Activated T-cell treated with anti-CD3 and anti-CD28 coated beads, Interleukin-2, amount 50 U/mL, for 24 hours (primary cell): Measurements from ENCODE around the gene FAM193B.
A peak's percentile ranks its signal among the peaks of the same experiment; 100 is the strongest.

Source experiments
- DNase-seq: peaks from one replicate; pipeline ENCODE4 v3.0.0-alpha.2; 2020
- H3K27ac Mint-ChIP-seq: 2 replicates; pipeline ENCODE4 v1.8.0; 2020; ENCODE audit warnings: mild to moderate bottlenecking, mixed read lengths
- H3K27me3 Mint-ChIP-seq: 2 replicates; pipeline ENCODE4 v1.8.0; 2020; ENCODE audit warnings: mixed read lengths
- H3K36me3 Mint-ChIP-seq: 2 replicates; pipeline ENCODE4 v1.8.0; 2020; ENCODE audit warnings: low read depth, mixed read lengths
- H3K4me1 Mint-ChIP-seq: 2 replicates; pipeline ENCODE4 v1.8.0; 2020; ENCODE audit warnings: low read depth, mixed read lengths
- H3K4me3 Mint-ChIP-seq: 2 replicates; pipeline ENCODE4 v1.8.0; 2020; ENCODE audit warnings: mild to moderate bottlenecking, moderate library complexity, mixed read lengths
- H3K9me3 Mint-ChIP-seq: 2 replicates; pipeline ENCODE4 v1.8.0; 2020; ENCODE audit warnings: mixed read lengths

The FAM193B gene

DNA sequence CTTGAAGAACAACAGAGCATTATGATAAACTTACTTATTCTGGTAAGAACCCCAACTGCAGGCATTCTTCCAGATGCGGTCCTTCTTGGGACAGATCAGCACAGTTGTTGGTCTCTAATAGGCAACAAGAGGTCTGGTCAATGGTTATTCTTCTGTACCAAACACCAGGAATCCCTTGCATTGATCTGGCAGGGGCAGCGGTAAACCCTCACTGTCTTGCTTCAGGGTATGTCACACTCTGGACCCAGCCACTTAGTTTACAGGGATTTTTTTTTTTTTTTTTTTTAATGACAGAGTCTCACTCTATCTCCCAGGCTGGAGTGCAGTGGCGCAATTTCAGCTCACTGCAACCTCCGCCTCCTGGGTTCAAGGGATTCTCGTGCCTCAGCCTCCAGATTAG lies 1.3 kb upstream of the FAM193B start:
- no peaks in the 10 kb centered on the region for H3K27me3 Mint-ChIP-seq
- H3K4me1 Mint-ChIP-seq = peaks cover 40% of the 10 kb centered on the region
- H3K4me3 Mint-ChIP-seq = peak overlapping the region; percentile 84
- H3K36me3 Mint-ChIP-seq = peaks cover 32% of the 10 kb centered on the region
- no peak overlapping the region for H3K27ac Mint-ChIP-seq
- H3K9me3 Mint-ChIP-seq = no peaks in the 10 kb centered on the region
- no peak for DNase-seq

DNA sequence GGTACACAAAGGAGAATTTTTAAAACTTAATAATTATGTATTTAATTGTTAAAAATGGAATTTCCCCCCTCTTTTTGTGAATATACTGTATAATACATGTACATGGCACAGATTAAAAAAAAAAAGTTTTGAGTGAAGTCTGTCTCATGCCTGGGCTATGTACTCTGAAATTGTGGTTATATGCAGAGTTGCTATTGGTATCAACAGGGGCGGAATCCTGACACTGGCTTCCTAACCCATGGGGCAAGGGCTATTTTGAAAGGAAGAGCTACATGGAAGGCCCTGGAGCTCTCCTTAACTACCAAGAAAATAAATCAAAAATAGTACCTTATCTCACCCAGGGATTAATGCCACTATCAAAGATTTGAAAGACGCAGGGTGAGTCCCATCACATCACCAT lies 865 bp upstream of the FAM193B start:
- H3K27ac Mint-ChIP-seq = peak overlapping the region; percentile 88
- peaks cover 37% of the 10 kb centered on the region for H3K36me3 Mint-ChIP-seq
- H3K27me3 Mint-ChIP-seq = no peaks in the 10 kb centered on the region
- peaks cover 42% of the 10 kb centered on the region for H3K4me1 Mint-ChIP-seq
- peak overlapping the region; percentile 84 for H3K4me3 Mint-ChIP-seq
- H3K9me3 Mint-ChIP-seq = no peaks in the 10 kb centered on the region
- DNase-seq = no peak

DNA sequence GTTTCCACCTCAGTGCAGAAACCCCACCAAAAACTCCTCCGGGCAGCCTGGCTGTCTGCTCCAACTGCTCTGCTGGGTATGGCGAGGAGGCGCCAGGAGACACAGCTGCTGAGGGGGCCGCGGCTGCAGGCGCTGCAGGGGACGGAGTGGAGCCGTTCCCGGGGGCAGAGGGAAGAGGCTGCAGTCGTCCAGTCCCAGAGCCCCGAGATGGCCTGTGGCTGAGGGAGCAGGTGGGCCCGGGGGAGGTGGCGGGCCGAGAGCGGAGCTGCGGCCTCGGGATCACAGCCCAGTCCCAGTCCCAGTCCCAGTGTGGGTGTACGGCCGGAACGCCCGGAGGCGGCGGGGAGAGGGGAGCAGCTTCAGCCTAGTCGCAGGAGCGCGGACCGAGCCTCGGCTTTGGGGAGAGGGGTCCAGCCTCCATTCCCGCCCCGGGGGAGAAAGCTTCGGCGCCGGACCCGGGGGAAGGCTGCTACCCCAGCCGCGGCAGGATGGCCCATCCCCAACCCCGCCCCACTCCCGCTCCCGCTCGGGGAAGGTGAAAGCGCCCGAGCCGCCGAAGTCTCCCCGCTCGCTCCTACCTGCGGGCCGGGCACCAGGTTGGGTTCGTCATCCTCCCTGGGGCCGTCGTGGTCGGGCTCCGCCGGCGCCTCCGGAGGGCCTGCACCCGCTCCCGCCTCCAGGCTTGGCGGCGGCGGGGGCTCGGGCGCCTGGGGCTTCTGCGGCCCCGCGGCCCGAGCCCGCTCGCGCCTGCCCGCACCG lies 513 bp downstream of the FAM193B start:
- Mint-ChIP-seq H3K27me3 (no peaks in the 10 kb centered on the region), H3K9me3 (no peaks in the 10 kb centered on the region), H3K27ac (peak overlapping the region; percentile 51), H3K4me3 (peak overlapping the region; percentile 84), H3K36me3 (peaks cover 41% of the 10 kb centered on the region), H3K4me1 (peaks cover 44% of the 10 kb centered on the region)
- DNase-seq = peak; percentile 69

DNA sequence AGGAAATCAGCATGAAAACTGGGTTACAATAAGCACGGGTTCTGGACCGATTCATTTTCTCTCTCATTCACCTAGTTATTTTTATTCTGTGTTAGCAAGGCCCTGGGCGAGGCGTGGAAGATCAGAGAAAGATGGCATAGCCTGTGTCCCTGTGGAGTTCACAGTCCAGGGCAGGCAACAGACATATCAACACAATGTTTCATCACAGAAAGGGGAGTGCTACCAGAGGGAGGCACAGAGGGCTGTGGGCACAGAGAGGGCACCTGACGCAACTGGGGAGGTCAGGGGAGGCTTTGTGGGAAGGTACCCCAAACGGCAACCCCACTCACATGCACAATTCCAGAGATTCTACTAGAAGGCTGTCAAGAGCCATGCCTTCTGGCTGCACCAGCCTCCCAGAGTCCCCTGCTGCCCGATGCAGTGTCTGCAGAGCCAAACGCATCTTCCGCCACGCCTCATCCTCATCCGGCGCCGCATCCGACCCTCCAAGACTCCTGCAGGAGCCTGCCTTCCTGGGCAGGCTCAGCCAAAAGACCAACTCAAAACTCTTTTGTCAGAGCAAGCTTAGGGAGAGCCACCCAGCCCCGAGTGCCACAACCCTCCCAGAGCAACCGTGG lies 1.4 kb downstream of the FAM193B start:
- Mint-ChIP-seq H3K27me3 (no peaks in the 10 kb centered on the region), H3K9me3 (no peaks in the 10 kb centered on the region), H3K27ac (peak overlapping the region; percentile 51), H3K4me3 (peak overlapping the region; percentile 84), H3K36me3 (peaks cover 44% of the 10 kb centered on the region), H3K4me1 (peaks cover 49% of the 10 kb centered on the region)
- no peak for DNase-seq

DNA sequence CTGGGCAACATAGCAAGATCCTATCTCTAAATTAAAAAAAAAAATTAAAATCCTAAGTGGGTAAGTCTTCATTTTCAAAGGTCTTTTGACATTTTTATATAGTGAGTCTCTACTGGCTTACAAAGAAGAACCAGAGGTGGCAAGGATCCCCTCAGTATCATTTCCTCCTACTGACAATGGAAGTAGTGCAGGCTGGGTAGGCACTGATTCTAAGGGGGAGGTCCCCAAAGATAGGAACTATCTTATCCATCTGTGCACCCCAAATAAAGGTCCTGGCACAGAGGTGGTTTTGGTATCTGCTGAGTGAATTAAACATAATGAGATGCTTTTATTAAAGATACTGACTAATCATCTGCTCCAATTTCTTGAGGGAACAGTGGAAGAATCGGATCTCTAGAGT lies 4.2 kb downstream of the FAM193B start:
- DNase-seq = no peak
- Mint-ChIP-seq H3K4me1 (peaks cover 53% of the 10 kb centered on the region), H3K4me3 (no peak overlapping the region), H3K27me3 (no peaks in the 10 kb centered on the region), H3K27ac (no peak overlapping the region), H3K36me3 (peaks cover 56% of the 10 kb centered on the region), H3K9me3 (no peaks in the 10 kb centered on the region)

DNA sequence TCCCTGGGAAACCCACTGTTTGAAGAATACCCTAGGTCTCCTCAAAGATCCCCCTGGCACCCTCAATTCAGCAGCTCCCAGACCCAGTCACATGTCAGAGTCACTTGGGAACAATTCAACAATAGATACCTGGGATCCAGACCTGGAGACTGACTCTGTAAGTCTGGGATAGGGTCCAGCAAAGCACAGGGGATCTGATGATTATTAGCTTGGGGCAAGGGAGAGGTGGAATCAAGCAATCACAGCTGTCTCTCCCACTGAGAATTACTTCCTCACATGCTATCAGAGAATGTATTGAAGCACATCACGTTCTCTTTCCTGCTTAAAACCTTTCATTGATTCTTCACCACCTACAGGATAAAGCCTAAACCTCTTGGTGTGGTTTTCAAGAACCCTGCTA lies 5.9 kb downstream of the FAM193B start:
- no peak for DNase-seq
- H3K9me3 Mint-ChIP-seq = no peaks in the 10 kb centered on the region
- no peaks in the 10 kb centered on the region for H3K27me3 Mint-ChIP-seq
- no peak overlapping the region for H3K4me3 Mint-ChIP-seq
- H3K36me3 Mint-ChIP-seq = peaks cover 63% of the 10 kb centered on the region
- no peak overlapping the region for H3K27ac Mint-ChIP-seq
- peaks cover 56% of the 10 kb centered on the region for H3K4me1 Mint-ChIP-seq

DNA sequence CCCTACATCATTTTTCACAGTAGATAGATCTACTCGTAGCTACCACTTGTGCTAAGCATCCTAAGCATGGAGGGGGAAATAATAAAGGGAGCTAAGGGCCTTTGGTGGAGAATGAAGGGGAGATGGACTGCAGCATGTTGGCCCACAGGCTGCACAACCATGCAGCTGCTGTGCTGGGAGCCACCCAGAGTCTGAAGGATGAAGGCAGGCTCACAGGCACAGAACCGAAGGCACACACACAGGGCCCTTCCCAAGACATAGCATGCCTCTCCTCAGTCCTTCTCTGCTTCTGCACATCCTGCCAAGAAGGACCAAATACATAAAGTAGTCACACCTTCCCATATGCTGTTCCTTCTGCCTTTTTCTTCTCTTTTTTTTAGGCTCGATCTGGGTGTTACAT lies 6.6 kb downstream of the FAM193B start:
- Mint-ChIP-seq H3K4me1 (peaks cover 51% of the 10 kb centered on the region), H3K27ac (peak overlapping the region; percentile 0), H3K4me3 (no peak overlapping the region), H3K9me3 (no peaks in the 10 kb centered on the region), H3K36me3 (peaks cover 56% of the 10 kb centered on the region), H3K27me3 (no peaks in the 10 kb centered on the region)
- DNase-seq = no peak

DNA sequence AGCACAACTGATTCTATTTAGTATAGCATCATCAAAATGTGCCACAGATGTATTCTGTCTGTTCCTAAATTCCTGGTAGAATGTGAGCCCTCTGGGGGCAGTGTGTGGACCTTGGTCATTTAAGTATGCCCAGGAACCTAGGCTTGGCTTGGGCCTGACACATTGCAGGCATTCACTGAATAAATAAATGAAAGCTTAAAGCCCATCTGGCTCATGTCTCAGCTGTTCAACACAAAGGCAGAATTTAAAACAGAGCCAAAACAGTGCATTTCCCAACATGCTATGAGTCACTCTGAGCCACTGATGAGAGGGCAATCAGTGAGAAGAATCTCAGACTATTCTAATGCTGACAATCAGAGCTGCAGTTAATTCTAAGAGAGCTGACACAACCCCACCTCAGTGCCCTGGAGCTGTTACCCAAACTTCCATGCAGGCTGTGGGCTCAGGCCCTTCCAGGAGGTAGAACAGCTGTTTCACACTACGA lies 8.1 kb downstream of the FAM193B start:
- Mint-ChIP-seq H3K27me3 (no peaks in the 10 kb centered on the region), H3K4me1 (peaks cover 40% of the 10 kb centered on the region), H3K36me3 (peaks cover 48% of the 10 kb centered on the region), H3K27ac (peak overlapping the region; percentile 67), H3K4me3 (no peak overlapping the region), H3K9me3 (no peaks in the 10 kb centered on the region)
- no peak for DNase-seq

DNA sequence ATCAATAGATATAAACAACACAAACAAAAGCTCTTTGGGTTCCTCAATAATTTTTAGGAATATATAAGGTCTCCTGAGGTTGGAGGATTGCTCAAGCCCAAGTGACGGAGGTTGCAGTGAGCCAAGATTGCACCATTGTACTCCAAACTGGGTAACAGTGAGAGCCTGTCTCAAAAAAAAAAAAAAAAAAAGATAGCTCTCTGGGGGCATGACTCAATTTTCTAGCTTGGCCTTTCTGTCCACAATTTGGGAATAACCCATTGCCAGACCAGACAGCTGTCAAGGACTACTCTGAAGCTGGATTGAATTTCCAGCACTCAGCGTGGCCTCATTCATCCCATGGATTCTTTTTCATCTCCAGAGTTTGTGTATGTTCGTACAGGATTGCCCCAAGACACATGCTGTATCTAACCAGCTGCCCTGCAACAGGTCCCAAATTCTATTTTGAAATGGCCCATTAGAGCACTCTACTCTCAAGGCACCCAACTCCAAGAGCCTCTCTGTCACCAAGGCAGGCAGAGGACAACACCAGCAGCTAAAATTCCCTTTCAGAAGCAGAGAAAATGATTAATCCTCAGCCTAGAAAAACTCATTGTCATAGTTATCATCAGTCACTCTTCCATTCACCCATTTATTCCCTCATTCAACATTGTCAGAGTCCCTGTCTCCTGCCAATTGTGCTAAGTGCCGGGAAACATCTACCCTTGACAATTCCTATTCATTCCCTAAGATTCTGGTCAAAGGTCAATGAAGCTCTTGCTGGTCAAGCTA lies 8.7 kb downstream of the FAM193B start:
- Mint-ChIP-seq H3K9me3 (no peaks in the 10 kb centered on the region), H3K4me3 (no peak overlapping the region), H3K27ac (peak overlapping the region; percentile 67), H3K36me3 (peaks cover 47% of the 10 kb centered on the region), H3K27me3 (no peaks in the 10 kb centered on the region), H3K4me1 (peaks cover 43% of the 10 kb centered on the region)
- no peak for DNase-seq

DNA sequence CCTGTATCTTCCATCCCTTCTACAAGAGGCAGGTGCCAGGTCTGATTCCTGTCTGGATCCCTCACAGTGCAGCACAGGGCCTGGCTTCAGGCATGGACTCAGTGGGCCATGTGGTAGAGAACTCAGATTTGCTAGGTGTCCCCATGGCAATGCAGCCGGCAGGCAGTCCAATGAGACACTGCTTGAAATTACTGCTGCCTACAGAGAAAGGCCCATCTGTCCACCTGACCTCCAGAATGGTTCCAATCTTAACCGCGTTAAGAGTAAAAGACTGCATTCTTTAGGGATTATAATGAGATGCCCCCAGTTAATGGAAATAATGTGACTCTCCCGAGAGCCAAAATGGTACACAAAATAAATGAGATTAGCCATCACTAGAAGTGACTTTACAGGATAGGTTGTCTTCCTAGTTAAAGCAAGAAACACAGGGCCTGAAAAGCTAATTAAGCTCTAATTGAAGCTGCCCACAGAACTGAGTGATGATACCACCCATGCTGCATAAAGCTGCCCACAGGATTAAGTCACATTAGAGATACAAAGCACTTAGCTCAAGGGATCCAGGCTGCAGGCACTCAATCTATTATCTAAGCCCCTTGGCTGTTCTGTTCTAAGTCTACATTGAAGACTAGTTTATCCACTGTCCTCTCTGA lies 11.4 kb downstream of the FAM193B start:
- Mint-ChIP-seq H3K27ac (no peak overlapping the region), H3K27me3 (no peaks in the 10 kb centered on the region), H3K36me3 (peaks cover 56% of the 10 kb centered on the region), H3K4me3 (no peak overlapping the region), H3K9me3 (no peaks in the 10 kb centered on the region), H3K4me1 (peaks cover 34% of the 10 kb centered on the region)
- DNase-seq = no peak

DNA sequence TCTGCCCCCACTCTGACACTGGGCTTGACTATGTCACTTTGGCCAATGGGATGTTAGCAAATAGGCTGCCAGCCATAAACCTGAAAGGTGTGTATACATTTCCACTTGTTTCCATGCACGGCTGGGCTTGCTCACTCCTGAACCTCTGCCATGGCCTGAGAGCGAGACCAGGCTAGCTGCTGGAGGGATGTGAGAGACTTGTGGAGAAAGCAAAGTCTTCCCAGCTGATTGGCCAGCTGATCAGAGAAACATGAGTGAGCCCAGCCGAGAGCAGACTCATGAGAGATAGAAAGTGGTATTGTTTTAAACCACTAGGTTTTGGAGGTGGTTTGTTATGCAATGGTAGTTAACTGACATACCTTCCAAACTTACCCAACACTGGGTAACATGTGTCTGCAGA lies 13.9 kb downstream of the FAM193B start:
- Mint-ChIP-seq H3K36me3 (peaks cover 66% of the 10 kb centered on the region), H3K27me3 (no peaks in the 10 kb centered on the region), H3K27ac (peak overlapping the region; percentile 50), H3K4me3 (no peak overlapping the region), H3K9me3 (no peaks in the 10 kb centered on the region), H3K4me1 (peaks cover 16% of the 10 kb centered on the region)
- no peak for DNase-seq

DNA sequence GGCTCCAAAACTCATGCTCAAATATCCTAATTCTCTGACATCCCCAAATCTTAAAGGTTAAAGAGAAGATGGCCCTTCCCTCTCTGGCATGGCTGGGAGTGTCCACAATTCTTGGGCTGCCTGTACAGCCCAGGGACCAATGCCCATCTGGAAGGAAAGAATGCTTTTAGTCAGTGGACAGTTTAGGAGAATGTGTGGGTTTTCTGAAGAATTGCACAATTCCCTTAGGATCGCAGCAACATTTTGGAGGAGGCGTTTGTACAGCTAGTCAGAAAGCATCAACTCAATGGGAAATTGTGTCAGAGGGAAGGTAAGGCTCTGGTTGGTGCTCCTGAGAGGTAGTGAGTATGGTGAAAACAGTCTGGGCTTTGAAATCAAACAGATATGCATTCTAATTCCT lies 15.0 kb downstream of the FAM193B start:
- no peak overlapping the region for H3K4me3 Mint-ChIP-seq
- H3K36me3 Mint-ChIP-seq = peaks cover 73% of the 10 kb centered on the region
- H3K27me3 Mint-ChIP-seq = no peaks in the 10 kb centered on the region
- no peaks in the 10 kb centered on the region for H3K9me3 Mint-ChIP-seq
- H3K27ac Mint-ChIP-seq = no peak overlapping the region
- DNase-seq = no peak
- H3K4me1 Mint-ChIP-seq = peaks cover 13% of the 10 kb centered on the region

DNA sequence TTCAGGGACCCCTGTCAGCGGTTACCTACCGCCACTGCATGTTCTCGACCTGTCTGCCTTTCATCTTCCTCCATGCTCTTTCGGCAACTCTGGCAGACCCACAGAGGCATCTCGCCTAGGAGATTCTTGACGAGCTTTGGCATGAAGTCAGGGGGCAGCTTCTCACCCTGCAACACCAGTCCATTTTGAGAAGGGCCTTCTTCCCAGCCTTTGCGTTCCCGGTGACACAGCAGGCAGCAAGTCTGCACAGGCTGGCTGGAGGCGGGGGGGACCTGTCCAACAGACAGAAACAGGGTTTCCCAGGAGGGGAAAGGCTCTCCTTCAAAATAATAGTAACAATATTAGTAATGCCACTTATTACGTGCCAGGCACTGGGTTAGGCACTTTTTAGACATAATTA lies 15.5 kb downstream of the FAM193B start:
- Mint-ChIP-seq H3K36me3 (peaks cover 70% of the 10 kb centered on the region), H3K27ac (peak overlapping the region; percentile 26), H3K27me3 (no peaks in the 10 kb centered on the region), H3K4me1 (peaks cover 9% of the 10 kb centered on the region), H3K4me3 (no peak overlapping the region), H3K9me3 (no peaks in the 10 kb centered on the region)
- DNase-seq = no peak
